Measurements from ENCODE around the gene RHOXF2.

DNA sequence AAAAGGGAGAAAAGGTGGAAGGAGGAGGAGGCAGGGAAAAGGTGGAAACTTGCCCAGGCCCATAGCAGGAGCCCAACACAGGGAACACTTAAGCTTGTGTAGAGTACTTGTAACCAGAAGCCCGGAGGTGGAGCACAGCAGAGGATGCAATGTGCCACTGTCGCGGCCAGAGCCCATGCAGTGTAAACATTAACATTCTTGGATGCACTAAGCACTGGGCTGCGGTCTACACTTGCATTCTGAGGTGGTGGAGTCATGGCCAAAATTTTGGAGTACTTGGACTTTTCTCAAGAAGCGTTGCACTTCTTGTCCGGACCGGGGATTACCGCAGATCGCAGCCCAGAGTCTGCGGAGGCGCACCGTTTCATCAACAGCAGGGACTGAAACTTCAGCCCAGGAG lies 38.2 kb upstream of the RHOXF2 start:
- TF ChIP-seq, protein P1, sequence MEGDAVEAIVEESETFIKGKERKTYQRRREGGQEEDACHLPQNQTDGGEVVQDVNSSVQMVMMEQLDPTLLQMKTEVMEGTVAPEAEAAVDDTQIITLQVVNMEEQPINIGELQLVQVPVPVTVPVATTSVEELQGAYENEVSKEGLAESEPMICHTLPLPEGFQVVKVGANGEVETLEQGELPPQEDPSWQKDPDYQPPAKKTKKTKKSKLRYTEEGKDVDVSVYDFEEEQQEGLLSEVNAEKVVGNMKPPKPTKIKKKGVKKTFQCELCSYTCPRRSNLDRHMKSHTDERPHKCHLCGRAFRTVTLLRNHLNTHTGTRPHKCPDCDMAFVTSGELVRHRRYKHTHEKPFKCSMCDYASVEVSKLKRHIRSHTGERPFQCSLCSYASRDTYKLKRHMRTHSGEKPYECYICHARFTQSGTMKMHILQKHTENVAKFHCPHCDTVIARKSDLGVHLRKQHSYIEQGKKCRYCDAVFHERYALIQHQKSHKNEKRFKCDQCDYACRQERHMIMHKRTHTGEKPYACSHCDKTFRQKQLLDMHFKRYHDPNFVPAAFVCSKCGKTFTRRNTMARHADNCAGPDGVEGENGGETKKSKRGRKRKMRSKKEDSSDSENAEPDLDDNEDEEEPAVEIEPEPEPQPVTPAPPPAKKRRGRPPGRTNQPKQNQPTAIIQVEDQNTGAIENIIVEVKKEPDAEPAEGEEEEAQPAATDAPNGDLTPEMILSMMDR (IDR thresholded peaks at IDR 0.05) = no peak
- peak in 1 of 2 donors; percentile 9 for TF ChIP-seq POLR2A (IDR thresholded peaks at IDR 0.05)

Measured in thyroid gland (tissue), 4 donors.